Smooth muscle cell of bladder (primary cell): ENCODE data around the gene PIGH. TPM values are rescaled to one million over a fixed set of nuclear protein-coding genes. Genes with fewer than 3 reads are reported as not detected.

Source experiments
- total RNA-seq: library from RNA; depleted of rRNA; stranded (reverse); fragments of >200 nt; gene quantifications from 2 replicates; pipeline ENCODE4 v1.2.3, GENCODE V29; 2014

PIGH gene
- total RNA-seq: 11.1 and 11.9 TPM in 2 replicates

DNA sequence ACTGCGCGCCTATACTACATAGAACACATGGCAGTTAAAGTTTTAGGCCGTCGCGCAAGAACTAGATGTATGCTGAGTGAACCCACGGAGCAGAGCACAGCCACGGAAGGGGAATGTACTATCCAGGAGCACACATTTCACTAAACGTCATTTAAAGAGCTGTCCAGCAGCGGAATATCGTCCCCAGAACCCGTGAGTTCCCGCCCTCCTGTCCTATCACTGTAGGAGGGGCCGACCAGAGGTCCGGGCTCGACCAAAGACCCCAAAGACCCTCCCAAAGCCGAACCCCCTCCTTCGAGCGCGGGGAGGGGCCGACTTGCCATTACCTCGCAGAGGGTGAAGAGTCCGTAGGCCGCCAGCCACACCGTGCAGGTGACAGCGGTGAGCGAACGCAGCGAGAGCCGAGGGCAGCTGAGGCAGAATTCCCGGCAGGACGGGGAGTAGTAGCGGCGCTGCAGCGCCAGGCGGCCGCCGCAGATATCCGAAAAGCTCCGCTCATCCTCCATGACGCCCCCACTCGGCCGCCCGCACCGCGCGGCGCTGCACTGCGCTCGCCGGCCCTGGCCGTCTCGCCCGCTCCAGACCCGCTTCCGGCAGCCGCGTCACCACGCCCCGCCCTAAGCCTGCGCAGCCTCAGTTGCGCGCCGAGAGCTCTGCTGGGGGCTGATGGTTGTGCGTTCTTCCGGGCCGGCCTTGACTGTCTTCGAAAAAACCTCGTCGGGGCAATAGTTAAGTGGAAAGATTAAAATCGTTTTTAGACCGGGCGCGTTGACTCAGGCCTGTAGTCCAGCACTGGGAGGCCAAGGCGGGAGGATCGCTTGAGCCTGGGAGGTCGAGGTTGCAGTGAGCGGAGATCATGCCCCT lies at the start of gene PIGH:
TSS of gene PIGH (minus strand) at position 571 of the 864 bp plus-strand sequence. CDS start at position 506, 65 bp downstream.

GRCh38 chr14:67619446-67620216 lies 19.6 kb upstream of the PIGH start, which contains the start of gene ARG2:
ARG2 (plus strand) TSS chr14:67619920; CDS start chr14:67619978, 58 bp downstream.

Other genes with a start within 250 kb of the PIGH start
- gene ATP6V1D, start 240.5 kb downstream of the PIGH start, total RNA-seq: 116 and 132 TPM in 2 replicates
- gene EIF2S1, start 239.9 kb downstream of the PIGH start, total RNA-seq: 187 and 238 TPM in 2 replicates
- gene PLEK2, start 188.1 kb downstream of the PIGH start, total RNA-seq: 3.0 and 3.7 TPM in 2 replicates
- gene TMEM229B, start 111.5 kb downstream of the PIGH start, total RNA-seq: 0.57 and 1.0 TPM in 2 replicates
- 0.14 and 0.18 TPM in 2 replicates for gene PLEKHH1, start 67.0 kb downstream of the PIGH start, total RNA-seq
- gene ARG2, start 19.7 kb upstream of the PIGH start, total RNA-seq: 2.6 and 3.1 TPM in 2 replicates
- gene VTI1B, start 74.4 kb upstream of the PIGH start, total RNA-seq: 68.1 and 87.6 TPM in 2 replicates
- 116 and 125 TPM in 2 replicates for gene RDH11, start 95.5 kb upstream of the PIGH start, total RNA-seq
- gene RDH12, start 101.6 kb upstream of the PIGH start, total RNA-seq: not detected in 2 replicates
- gene ZFYVE26, start 216.3 kb upstream of the PIGH start, total RNA-seq: 10.4 and 15.4 TPM in 2 replicates
- 6.3 and 8.2 TPM in 2 replicates for gene RAD51B, start 219.5 kb upstream of the PIGH start, total RNA-seq